ENCODE measurements around the gene ZBTB11.
"Not testable (repeated sequence)": the region's sequence is repeated elsewhere in the genome, so short reads cannot be mapped to it uniquely, and the experiment has no call there.

GRCh38 chr3:101641397-101642115, 35.4 kb downstream of the ZBTB11 start:
- not testable (repeated sequence) for TF ChIP-seq POLR2AphosphoS5 (IDR thresholded peaks at IDR 0.05; ENCODE audit: borderline replicate concordance, low read depth, low read length); EZH2 (IDR thresholded peaks at IDR 0.05); FOXP2 (optimal IDR thresholded peaks at IDR 0.05; ENCODE audit: control extremely low read depth, extremely low read length, insufficient read depth)

Measured in SK-N-MC (cell line).